Gastrocnemius medialis (tissue), 4 donors: ENCODE measurements around the gene SLX4.

Source experiments
- CTCF ChIP-seq, 5 experiments: fragments of 450-650 bp in 3 of 5; fragments of 200-600 bp in 2 of 5; sonication (generic) in 2 of 5; IDR thresholded peaks in 4 of 5; conservative IDR thresholded peaks in 1 of 5; 1 replicate in 4 of 5; 2 replicates in 1 of 5; pipeline ENCODE4 v1.5.1; 2016 to 2019; ENCODE audit warnings: antibody characterized with exemption in 5 of 5, mild to moderate bottlenecking in 3 of 5, moderate library complexity in 3 of 5
- POLR2A ChIP-seq, 2 donors: fragments of 450-650 bp; IDR thresholded peaks; one replicate each; pipeline ENCODE4 v1.6.1; 2017; ENCODE audit warnings: antibody characterized with exemption in 2 of 2, mild to moderate bottlenecking in 2 of 2, moderate library complexity in 2 of 2

GRCh38 chr16:3607634-3608033, 3.8 kb downstream of the SLX4 start:
- no peak for TF ChIP-seq CTCF (IDR thresholded peaks at IDR 0.05 in 4 of 5, conservative IDR thresholded peaks at IDR 0.05 in 1 of 5)
- TF ChIP-seq POLR2A (IDR thresholded peaks at IDR 0.05) = no peak
